Activated CD4-positive, alpha-beta T cell treated with anti-CD3 and anti-CD28 coated beads, Interleukin-2, amount 50 U/mL, for 4 hours (primary cell): ENCODE measurements around the gene CAPZB.

Source experiments
- DNase-seq, 2 experiments: peaks; one replicate each; pipeline ENCODE4 v3.0.0-alpha.2; 2020

CAPZB gene

DNA sequence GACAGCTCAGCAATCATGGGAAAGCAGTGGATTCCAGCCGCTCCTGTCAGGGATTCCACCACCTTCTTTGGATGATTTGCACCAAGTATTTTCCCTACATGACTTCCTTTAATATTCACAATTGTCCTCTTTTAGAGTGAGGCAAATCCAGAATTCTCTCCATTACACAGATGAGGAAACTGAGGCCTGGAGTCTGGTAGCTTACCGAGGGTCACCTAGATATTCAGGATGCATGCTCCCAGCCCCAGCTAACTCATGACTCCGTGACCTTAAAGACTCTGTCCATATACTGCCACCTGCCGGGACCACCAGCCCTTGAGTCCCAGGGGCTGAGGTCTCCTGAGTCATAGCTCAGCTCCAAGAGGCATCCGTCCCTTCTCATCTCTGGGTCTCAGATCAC, 80.6 kb downstream of the CAPZB start:
- DNase-seq: no peak

DNA sequence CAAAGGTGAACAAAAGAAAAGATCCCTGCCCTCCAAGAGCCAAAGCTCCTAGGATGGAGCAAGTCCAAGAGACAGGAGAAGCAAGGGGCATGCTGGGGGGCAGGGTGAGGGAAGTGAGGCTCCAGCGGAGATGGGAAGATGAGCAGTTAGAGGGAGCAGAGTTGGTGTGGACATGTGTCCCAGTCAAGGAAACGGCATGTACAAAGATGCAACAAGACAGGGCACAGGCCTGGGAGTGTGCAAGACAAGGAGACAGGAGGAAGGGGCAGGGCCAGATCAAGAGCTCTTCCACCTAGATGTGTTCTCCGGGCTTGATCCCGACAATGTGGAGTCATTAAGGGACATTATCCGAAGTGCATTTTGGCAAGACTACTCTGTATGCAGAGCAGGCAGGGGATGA, 82.1 kb downstream of the CAPZB start:
- no peak for DNase-seq

DNA sequence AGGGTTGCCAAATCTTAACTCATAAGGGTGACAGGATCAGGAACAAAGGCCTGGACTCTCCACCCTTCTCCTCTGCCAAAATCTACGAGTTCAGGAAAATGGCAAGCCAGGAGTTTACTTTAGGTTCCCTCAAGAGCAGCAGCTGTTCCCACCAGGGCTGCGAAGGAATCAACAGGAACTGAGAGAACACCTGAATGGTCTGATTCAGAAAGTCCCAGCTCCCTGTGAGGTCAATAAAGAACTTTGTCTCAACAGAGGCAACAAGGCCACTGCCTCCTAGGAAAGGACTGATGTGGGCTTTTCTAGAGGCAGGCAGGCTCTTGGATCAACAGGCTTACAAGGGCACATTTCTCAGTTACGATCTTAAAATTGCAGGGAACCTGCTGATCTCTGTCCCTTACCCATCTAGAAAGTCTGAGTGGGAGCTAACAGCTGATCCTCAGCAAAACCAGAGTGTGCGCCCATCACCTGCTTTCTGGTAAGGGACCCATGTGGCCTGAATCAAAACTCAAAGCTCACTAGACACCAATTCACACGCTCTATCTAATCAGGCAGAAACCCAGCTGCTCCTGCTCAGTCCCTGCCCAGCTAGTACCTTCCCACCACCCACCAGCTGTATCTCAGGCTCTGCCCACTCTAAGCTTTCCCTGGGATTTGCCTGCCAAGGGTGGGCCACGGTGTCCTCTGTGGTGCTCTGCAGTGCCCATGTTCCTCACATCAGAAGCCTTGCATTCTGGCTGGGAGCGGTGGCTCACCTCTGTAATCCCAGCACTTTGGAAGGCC, 83.1 kb downstream of the CAPZB start:
- DNase-seq: no peak

DNA sequence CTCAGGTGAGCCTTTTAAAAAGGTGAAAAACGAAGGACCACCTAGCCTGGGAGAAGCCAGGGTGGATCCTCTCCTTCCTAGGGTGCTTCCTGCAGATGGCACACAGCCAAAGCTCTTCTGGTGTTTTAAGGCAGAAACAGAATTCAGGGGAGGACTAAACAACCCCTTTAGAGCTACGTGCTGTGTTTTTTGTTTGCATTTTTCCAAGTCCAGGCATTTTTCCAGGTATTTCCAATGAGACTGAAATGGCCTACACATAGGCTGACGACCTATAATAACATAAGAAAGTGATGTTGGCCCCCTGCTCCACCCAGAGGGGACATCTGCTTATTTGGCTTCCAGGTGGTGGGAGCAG, 83.8 kb downstream of the CAPZB start:
- DNase-seq: no peak

DNA sequence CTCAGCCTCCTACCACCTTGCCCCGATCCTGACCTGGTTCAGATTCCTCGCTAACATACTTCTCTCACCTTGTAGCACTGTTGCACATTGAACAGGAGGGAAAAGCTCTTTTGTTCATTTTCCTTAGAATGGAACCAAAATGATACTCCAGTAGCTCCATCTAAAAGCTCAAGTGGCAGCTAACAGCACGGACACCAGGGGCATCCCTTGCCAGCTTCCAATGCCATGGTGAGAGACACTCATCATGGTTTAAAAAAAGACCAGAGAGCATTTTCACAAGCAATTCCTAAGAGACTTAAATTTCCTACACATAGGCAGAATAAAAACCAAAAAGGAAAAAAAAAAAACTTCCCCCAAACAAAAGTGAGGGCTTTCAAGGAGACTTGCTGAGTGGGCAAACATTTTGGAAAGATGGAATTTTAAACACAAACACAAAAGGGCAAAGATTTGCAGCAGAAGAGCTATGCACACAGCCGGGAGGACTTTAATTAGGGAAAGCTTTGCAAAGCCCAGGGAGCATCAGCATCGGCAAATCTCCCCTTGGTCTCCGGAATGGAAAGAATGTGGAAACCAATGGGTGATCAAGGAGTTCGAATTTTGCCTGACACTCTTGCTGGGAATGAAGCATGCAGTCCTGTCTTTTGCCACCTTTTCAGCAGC, 84.3 kb downstream of the CAPZB start:
- DNase-seq: no peak

DNA sequence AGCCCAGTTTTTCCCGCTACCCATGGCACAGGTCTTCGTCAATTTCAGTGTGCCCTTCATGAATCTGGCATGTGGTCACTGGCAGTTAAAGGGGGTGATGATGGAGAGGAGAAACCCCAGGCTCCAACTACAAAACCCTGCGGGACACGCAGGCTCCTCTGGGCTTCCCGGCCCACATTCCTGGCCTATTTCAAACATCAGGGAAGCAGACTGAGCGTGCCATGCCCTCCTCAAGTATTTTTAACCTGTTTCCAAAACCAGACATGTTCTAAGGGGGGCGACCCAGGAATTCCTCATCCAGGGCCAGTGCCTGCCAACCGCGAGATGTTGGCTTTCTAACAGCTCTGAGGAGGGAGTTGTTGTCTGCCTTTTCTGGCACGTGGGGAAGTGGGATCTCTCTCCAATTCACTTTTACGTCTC, 85.1 kb downstream of the CAPZB start:
- no peak for DNase-seq

DNA sequence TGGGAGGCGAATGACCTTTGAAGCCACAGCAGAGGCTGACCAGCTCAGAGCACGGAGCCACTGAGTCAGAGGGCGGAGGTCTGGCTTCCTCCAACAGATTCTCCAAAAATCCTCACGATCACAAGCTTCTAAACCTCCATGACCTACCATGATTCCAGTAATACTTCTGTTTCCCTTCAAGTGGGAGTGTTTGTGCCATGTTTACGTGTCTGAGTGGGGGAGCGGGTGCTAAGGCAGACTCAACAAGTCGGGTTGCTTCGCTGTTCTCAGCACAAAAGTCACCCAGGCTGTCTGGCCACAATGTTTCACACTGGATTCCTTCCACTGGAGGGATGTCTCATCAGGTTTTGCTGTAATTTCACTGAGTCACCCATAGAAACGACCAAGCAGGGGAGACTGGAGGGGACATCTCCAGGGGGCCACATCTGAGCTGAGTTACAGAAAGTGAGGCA, 87.0 kb downstream of the CAPZB start:
- no peak for DNase-seq

DNA sequence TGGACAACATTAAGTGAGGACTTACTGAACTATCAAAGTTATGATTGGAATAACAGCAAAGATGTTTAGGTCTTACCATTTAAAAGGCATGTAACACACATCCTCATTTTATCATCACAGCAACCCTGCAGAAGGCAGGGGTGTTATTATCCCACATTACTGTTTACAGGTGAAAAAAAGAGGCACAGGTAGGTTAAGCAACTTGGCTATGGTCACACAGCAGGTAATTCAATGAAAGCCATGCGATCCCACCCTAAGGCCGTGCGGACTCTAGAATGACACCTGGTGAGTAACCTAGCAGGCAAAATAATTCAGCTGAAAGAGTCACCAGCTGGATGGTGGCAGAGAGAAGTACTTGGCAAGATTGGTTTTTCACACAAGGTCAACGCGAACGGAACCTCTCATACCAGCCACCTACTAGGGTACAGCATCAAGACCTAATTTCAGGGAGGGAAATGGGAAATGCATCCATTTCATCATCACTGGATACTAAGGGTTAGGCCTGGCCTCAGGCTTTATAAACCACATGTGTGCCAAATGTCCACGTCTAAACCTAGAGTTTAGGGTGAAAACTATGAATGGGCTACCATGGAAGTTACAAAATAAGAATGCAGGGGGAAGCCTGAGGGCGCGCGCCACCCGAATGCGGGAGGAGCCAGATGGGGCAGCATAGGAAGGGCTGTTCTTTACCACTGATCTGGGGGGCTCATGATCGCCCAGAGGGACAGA, 88.0 kb downstream of the CAPZB start:
- DNase-seq: no peak

DNA sequence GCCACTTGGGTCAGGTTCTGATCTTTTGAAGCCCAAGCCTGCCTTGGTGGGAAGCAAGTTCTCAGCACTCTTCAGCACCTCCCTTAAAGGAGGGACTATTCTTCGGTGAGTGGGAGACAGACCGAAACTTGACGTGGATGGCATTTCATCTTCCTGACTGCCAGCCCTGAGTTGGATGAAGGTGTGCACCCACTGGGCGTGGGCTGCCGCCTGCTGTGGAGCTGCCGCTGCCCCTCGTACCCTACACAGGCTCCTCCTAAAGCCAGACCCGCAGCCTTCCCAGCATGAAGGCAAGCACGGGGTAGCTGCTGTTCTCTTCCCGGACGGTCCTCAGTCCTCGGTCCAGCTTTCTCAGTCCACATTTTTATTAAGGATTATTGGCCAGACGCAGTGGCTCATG, 89.1 kb downstream of the CAPZB start:
- DNase-seq: no peak

DNA sequence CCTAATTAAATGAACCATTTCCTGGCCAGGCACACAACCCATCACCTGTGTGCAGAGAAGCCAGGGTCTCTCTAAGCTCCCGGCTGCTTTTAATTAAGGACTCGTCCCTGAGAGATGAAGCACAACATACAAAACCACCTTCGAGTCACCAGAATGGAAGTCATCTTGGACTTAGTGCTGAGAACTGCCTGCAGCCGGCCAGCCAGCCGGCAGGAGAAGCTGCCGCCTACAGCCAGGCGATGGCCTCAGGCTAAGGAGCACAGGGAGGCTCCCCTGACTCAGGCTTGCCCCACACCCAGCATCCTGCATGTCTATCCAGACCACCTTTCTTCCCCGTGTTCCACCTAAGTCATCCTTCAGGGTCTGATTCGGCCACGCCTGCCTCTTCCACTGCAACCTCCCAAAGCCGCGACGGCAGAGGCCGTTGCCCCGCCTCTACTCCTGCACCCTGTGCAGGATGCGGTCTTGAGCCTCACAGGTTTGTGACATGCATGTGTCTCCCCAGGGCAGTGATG, 89.6 kb downstream of the CAPZB start:
- no peak for DNase-seq

DNA sequence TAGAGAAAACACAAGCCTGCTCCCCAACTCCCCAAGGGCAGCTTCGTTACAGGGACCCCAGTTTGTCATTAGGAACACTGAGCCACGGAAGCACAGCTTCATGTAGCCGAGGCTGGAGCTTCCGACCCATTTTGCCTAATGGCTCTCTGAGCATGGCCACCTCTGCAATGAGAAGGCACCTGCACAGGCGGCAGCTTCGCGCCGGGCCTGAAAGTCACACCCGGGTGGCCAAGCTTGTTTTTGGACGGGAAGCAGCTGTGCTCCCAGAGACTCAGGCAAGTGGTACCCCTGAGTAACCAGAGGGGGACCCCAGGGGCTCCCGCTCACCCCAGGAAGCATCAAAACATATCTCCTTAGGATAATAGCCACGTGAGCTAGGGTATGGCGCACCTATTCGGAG, 92.3 kb downstream of the CAPZB start:
- no peak for DNase-seq

DNA sequence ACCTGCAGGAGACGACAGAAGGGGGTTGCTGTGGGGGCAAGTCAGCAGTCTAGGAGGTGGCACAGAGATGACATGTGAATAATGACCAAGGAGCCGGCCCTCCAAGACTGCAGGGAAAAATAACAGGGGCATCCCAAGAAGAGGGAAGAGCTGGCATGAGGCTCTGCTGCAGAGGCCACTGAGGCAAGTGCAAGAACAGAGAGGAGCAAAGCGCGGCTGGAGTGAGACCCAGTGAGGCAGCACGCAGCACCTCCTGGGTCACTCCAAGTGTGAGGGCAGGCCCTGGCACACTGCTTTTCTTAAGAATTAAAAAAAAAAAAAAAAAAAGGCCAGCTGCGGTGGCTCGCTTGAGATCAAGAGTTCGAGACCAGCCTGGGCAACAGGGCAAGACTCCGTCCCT, 93.1 kb downstream of the CAPZB start:
- DNase-seq: no peak

DNA sequence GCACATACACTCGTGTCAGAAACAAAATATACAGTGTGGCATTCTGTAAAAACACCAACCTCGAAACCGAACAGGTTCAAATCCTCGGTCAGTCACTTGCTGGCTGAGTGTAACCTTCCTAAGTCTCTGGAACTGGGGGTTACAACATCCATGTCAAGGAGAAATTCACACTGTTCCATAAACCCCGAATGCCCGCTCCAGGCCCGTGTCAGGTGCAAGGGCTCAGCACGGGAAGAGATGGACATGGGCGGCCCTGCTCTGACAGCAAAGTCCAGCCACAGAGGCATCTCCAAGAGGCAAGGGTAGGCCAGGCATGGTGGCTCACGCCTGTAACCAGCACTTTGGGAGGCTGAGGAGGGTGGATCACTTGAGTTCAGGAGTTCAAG, 93.8 kb downstream of the CAPZB start:
- no peak for DNase-seq

DNA sequence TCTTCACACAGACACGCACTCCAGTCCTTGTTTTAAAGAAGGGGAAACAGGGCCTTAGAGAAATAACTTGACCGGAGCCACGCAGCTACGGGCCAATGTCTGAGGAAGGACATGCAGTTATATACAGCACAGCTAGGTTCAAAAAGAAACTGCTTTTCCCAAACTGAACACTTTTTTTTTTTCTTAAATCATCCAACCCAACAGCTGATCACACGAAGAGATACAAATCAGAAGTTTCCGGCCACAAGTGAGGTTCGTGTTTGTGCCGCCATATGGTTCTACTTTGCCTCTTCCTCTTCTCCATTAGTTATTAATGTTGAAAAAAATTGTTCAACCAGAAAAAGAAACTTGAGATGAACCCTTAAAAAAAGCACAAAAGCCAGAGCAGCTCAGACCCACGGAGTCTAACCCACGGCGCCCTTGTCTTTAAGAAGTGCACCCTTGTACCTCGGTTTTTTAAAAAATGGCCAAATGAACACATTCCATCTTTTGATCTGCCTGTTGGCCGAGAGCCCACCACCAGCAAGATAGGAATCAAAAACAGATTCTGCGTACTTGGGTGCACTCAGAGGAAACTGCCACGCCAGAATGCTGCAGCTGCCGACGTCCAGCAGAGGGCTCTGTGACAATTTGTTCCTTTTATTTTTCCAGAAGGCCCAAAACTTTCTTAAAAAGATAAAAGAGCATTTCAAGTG, 94.3 kb downstream of the CAPZB start:
- peak; percentile 58 for DNase-seq

DNA sequence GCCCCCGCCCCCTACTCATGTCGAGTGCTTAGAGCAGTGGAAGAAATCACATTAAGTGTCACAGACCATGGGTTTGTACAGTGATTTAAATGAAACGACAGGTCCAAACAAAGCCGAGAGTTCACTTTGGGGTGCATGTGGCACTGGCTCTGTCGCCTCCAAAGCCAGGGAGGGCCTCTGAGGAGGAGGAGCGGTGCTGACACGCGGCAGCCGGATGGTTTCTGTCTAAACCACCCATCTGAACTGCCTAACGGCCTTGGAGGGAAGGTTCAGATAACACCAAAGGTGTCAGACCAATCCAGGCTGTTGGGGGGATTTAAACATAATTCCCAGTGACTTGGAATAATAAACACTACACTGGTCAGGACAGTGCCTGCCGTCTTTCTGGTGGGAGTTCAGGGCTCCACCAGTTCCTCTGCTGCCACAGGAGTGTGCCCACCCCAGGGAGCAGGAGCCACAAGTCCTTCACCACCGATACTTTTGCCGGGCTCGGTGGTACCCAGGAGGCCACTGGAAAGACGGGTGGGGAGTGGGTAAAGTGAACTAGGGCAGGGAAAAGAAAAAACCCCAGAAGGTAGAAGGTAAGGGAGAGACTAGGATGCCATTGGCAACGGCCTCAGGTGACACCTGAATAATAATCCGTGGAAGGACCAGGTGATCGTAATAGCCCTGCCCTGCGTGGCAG, 95.0 kb downstream of the CAPZB start:
- no peak for DNase-seq

DNA sequence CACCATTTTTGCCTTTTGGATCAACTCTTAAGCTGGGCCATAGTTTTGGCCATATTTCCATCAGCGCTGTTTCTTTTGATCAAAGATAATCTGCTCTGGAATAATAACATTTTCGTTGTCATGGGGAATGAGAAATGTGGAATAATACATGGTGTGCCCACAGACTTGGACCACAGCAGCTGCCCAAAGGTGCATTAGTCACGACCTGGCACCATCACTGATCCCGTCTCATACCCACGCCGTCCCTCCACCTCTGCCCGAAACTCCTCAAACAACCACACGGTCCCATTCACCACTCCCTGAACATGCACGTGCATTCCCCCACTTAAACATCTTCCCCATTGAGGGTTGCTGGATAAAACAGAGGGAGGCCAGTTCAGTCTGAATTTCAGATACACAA, 96.4 kb downstream of the CAPZB start:
- no peak for DNase-seq

DNA sequence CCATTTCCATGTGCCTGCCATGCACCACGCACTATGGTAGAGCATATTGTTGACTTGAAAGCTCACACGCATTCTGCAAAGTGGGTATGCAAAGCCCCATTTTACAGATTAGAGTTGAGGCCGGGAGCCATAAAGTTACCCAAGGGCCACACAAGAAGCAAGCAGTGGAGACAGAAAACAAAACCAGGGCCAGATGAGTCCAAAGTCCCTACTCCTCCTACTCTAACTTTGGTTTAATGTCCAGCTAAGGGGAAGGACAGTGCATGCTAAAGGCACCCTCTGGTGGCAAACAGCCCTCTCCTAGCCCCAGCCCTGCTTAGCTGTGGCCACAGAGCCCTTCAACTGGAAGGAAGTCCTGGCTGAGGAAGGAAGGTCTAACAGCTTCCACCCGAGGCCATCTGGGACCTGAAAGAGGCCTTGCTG, 98.3 kb downstream of the CAPZB start:
- no peak for DNase-seq

DNA sequence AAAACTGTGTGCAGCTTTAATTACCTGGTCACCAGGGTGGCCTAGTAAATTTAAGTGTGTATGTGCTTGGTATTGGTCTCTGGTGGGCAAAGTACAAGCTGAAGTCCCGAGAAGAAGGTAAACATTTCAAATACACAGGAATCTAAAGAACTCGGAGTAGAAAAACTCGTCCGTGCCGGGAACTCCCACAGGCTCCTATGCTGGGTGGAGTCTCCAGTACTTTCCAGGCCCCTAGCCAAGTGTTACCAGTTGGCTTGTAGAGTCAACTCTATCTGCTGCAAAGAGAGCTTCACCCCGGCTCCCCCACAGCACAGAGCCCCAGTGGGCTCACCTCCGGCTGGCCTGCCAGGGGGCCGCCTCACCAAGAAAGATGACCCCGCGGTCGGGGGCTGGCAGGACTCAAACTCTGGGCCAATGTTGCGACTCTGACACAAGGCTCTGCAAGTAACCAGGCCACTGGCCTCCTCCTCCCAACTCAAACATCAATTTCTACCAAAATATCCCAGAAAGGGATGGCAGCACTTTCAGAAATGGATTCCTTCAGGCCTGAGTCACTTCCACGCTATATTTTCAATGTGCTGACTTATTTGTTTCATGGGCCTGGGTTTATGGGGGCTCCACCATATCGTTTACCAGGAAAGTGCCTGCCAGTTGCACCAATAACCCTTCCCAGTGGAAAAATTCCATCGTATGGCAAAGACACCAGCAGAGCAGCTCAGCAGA, 99.3 kb downstream of the CAPZB start:
- DNase-seq: no peak

DNA sequence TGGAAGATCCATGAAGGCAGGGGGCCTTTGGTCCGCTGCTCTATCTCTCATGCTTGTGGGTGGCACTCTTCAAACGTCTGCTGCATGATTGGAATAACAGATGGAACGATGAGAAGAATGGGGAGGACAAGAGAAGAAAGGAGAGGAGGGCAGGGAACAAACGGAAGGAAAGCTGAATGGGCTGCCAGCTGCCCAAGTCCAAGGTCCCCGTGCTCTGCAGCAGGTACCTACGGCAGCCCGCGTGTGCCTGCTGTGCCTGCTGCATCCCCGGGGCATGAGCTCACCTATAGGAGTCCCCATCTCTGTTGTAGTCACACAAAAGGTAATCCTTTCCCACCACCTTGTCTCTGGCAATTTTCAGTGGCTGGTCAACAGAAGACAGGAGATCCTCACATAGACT, 100.1 kb downstream of the CAPZB start:
- DNase-seq: no peak

DNA sequence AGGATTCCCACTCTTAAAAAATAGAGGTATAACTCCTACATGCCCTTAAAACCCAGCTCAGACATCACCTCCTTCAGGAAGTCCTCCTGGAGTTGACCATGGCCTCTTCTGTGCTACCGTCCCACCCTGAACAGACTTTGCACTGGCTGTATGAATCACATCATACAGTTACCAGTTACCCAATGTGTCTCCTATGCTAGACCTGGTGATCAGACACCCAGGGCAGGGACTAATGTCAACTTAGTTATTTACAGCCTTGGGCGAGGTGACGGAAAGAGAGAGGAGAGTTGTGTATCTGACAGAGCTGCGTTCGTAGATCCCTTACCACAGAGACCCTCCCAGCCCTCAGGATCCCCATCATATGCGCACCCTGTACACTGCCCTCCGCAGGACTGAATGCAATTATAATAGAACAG, 100.6 kb downstream of the CAPZB start:
- DNase-seq: no peak

DNA sequence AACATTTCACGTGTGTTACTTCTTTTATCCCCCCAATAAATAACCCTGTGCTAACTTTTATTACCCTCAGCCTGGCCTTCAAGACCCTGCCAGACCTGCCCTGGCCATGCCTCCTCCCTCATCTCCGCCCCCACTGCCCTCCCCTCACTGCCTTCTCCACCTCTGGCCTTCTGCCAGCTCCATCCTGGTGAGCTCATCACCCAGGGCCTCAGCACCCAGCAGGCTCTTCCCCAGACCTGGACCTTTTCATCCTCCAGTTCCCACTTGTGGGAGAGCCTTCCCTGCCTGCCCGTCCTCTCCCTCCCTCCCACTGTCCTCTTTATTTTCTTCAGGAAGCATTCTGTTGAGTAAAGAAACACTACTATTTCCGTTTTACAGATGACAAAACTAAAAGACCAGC, 101.2 kb downstream of the CAPZB start:
- DNase-seq: no peak

DNA sequence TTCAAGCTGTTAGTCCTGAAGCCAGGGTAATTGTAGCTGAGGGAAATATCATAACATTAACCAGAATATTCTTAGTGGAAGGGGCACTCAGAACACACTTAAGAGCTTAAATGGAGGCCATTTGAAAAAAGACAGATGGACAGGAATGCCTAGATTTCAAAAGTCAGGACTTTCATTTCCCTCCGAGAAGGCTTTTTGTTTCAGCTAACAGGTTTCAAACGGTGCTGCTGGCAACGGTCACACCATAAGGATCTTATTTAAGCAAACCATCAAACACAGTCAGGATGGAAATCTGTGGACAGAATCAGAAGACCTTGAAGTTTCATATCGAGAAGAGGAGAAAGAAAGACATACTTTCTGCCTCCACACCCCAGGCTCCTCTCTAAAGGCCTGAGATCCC, 103.1 kb downstream of the CAPZB start:
- DNase-seq: no peak
